Measurements from ENCODE around the gene DDX46.

The DDX46 gene

DNA sequence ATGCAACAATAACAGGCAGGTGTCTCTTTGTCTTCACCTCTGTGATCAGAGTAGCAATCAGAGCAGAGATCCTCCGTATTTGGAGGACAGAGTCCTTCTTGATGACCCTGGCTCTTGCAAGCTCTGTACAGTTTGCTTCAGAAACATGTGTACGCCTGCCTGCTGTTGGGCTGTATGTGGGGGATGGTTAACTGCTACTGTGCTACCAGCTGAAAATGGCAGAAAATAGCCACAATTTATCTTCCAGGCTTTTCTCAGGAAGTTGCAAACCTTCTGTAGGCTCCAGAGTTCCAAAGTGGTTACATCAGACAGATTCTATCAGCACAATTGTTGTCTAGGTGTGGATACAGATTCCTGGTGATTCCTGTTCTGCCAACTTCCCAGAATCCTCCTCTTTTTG is 35.5 kb downstream of the DDX46 start:
- Histone ChIP-seq H3K79me2 (peaks cover 4% of the 10 kb centered on the region), H3K27ac (no peak overlapping the region), H3K4me2 (ENCODE audit: low read length) (no peak overlapping the region), H3K9ac (no peak overlapping the region), H3K4me1 (no peaks in the 10 kb centered on the region), H3K27me3 (ENCODE audit: control insufficient read depth, insufficient read depth, low read length) (no peaks in the 10 kb centered on the region), H3K4me3 (ENCODE audit: low read depth, low read length) (no peak overlapping the region), H3K9me3 (ENCODE audit: control insufficient read depth, low read length) (no peaks in the 10 kb centered on the region), H3K36me3 (ENCODE audit: control insufficient read depth, insufficient read depth, low read length) (no peaks in the 10 kb centered on the region), H2AFZ (no peak overlapping the region)
- TF ChIP-seq, protein P1, sequence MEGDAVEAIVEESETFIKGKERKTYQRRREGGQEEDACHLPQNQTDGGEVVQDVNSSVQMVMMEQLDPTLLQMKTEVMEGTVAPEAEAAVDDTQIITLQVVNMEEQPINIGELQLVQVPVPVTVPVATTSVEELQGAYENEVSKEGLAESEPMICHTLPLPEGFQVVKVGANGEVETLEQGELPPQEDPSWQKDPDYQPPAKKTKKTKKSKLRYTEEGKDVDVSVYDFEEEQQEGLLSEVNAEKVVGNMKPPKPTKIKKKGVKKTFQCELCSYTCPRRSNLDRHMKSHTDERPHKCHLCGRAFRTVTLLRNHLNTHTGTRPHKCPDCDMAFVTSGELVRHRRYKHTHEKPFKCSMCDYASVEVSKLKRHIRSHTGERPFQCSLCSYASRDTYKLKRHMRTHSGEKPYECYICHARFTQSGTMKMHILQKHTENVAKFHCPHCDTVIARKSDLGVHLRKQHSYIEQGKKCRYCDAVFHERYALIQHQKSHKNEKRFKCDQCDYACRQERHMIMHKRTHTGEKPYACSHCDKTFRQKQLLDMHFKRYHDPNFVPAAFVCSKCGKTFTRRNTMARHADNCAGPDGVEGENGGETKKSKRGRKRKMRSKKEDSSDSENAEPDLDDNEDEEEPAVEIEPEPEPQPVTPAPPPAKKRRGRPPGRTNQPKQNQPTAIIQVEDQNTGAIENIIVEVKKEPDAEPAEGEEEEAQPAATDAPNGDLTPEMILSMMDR (IDR thresholded peaks at IDR 0.05), result no peak

DNA sequence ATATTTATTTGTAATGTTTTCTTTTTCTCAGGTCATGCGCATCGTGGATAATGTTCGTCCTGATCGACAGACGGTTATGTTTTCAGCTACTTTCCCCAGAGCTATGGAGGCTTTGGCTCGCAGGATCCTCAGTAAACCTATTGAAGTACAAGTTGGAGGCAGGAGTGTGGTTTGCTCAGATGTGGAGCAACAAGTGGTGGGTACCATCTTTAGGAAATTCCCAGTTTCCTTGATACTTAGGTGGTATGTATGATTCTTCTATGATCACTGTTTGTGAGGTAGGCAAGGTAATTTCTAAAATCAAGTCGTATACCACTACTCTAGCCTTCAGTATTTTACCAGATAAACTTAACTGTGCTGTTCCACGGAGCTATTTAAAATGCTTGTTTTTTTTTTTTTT is 36.2 kb downstream of the DDX46 start:
- Histone ChIP-seq H3K9me3 (ENCODE audit: control insufficient read depth, low read length) (no peaks in the 10 kb centered on the region), H3K79me2 (peaks cover 4% of the 10 kb centered on the region), H3K36me3 (ENCODE audit: control insufficient read depth, insufficient read depth, low read length) (no peaks in the 10 kb centered on the region), H3K27ac (no peak overlapping the region), H3K9ac (no peak overlapping the region), H2AFZ (no peak overlapping the region), H3K4me3 (ENCODE audit: low read depth, low read length) (no peak overlapping the region), H3K27me3 (ENCODE audit: control insufficient read depth, insufficient read depth, low read length) (no peaks in the 10 kb centered on the region), H3K4me2 (ENCODE audit: low read length) (no peak overlapping the region), H3K4me1 (no peaks in the 10 kb centered on the region)
- TF ChIP-seq, protein P1 (IDR thresholded peaks at IDR 0.05), result no peak

DNA sequence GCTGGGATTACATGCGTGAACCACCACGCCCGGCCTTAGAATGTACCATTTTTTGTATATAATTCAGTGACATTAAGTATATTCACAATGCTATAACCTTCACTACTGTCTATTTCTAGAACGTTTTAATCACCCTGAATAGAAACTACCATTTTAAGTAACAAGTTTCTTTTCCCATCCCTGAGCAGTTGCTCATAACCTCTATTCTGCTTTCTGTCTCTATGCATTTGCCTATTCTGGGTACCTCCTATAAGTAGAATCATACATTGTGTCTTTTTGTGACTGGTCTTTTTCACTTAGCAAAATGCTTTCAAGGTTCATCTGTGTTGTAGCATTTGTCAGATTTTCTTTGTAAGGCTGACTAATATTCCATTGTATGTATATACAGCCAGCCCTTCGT is 39.9 kb downstream of the DDX46 start:
- Histone ChIP-seq H3K4me3 (ENCODE audit: low read depth, low read length) (no peak overlapping the region), H3K9ac (no peak overlapping the region), H3K27me3 (ENCODE audit: control insufficient read depth, insufficient read depth, low read length) (no peaks in the 10 kb centered on the region), H3K36me3 (ENCODE audit: control insufficient read depth, insufficient read depth, low read length) (no peaks in the 10 kb centered on the region), H3K4me2 (ENCODE audit: low read length) (no peak overlapping the region), H3K79me2 (peaks cover 6% of the 10 kb centered on the region), H2AFZ (no peak overlapping the region), H3K9me3 (ENCODE audit: control insufficient read depth, low read length) (no peaks in the 10 kb centered on the region), H3K27ac (no peak overlapping the region), H3K4me1 (no peaks in the 10 kb centered on the region)
- TF ChIP-seq, protein P1 (IDR thresholded peaks at IDR 0.05), result no peak

DNA sequence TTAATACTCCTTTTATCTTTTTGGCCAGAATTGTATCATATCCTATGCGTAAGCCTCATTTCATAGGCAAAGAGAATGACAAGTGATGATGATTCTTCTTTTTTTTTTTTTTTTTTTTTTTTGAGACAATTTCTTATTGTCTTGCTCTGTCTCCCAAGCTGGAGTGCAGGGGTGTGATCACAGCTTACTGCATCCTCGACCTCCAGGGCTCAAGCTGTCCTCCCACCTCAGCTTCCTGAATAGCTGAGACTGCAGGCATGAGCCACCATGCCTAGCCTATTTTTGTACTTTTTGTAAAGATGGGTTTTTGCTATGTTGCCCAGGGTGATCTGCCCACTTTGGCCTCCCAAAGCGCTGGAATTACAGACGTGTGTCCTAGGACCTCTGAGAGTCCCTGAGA is 45.2 kb downstream of the DDX46 start:
- H2AFZ ChIP-seq, result no peak overlapping the region
- H3K27ac ChIP-seq, result no peak overlapping the region
- H3K9ac ChIP-seq, result no peak overlapping the region
- H3K27me3 ChIP-seq (ENCODE audit: control insufficient read depth, insufficient read depth, low read length), result no peaks in the 10 kb centered on the region
- H3K4me2 ChIP-seq (ENCODE audit: low read length), result no peak overlapping the region
- no peaks in the 10 kb centered on the region for H3K36me3 ChIP-seq (ENCODE audit: control insufficient read depth, insufficient read depth, low read length)
- TF ChIP-seq, protein P1 (IDR thresholded peaks at IDR 0.05), result no peak
- peaks cover 6% of the 10 kb centered on the region for H3K79me2 ChIP-seq
- H3K4me3 ChIP-seq (ENCODE audit: low read depth, low read length), result no peak overlapping the region
- no peaks in the 10 kb centered on the region for H3K4me1 ChIP-seq
- H3K9me3 ChIP-seq (ENCODE audit: control insufficient read depth, low read length), result no peaks in the 10 kb centered on the region

DNA sequence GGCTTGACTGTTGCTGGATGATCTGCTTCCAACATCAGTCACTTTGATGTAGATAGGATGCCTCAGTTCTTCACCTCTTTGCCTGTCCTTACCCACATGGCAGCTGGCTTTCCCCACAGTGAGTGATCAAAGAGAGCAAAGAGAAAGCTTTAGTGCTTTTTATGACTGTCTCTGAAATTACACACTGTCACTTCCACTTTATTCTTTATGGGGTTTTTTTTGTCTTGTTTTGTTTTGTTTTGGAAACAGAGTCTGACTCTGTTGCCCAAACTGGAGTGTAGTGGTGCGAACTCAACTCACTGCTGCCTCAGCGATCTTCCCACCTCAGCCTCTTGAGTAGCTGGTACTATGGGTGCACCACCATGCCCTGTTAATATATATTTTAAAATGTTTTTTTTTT is 54.8 kb downstream of the DDX46 start:
- H3K27ac ChIP-seq, result no peak overlapping the region
- no peak overlapping the region for H3K9ac ChIP-seq
- H3K9me3 ChIP-seq (ENCODE audit: control insufficient read depth, low read length), result no peaks in the 10 kb centered on the region
- TF ChIP-seq, protein P1 (IDR thresholded peaks at IDR 0.05), result no peak
- H2AFZ ChIP-seq, result no peak overlapping the region
- no peaks in the 10 kb centered on the region for H3K79me2 ChIP-seq
- no peaks in the 10 kb centered on the region for H3K4me1 ChIP-seq
- H3K4me2 ChIP-seq (ENCODE audit: low read length), result no peak overlapping the region
- H3K27me3 ChIP-seq (ENCODE audit: control insufficient read depth, insufficient read depth, low read length), result no peaks in the 10 kb centered on the region
- no peaks in the 10 kb centered on the region for H3K36me3 ChIP-seq (ENCODE audit: control insufficient read depth, insufficient read depth, low read length)
- H3K4me3 ChIP-seq (ENCODE audit: low read depth, low read length), result no peak overlapping the region
